Mammary epithelial cell (primary cell): ENCODE data around the gene CD84.

Experiments
- EZH2 ChIP-seq: IDR thresholded peaks from 2 replicates; pipeline ENCODE4 v1.6.1; 2012; ENCODE audit warnings: low read length, inconsistent platforms, borderline replicate concordance
- TF ChIP-seq, protein P1 (sequence below), 2 donors: IDR thresholded peaks in 1 of 2; conservative IDR thresholded peaks in 1 of 2; 2 replicates each; pipeline ENCODE4 v1.5.1; 2011 to 2012; ENCODE audit warnings: inconsistent platforms in 2 of 2, low read length in 2 of 2, mild to moderate bottlenecking in 2 of 2, control low read depth in 1 of 2, low read depth in 1 of 2; ENCODE audit not compliant: insufficient read depth in 1 of 2; ENCODE audit errors: extremely low read depth in 1 of 2

DNA sequence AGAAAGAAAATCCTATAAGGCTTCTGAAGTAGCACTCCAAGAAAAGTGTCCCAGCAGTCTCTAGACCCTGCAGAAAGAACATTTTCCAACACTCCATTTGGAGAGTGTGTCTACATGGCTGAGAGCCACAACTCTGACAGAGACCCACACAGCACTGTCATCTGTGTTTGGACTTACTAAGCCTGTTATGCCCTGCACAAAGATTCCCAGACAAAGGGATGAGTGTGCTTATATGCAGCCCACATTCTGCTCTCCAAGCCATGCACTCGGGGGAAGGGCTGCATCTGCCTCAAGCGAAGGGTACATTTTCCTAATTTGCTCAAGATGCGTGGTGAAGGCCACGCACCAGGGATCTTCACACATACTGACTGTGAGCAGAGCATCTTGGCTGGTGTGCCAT lies 31.9 kb downstream of the CD84 start:
- TF ChIP-seq, protein P1, sequence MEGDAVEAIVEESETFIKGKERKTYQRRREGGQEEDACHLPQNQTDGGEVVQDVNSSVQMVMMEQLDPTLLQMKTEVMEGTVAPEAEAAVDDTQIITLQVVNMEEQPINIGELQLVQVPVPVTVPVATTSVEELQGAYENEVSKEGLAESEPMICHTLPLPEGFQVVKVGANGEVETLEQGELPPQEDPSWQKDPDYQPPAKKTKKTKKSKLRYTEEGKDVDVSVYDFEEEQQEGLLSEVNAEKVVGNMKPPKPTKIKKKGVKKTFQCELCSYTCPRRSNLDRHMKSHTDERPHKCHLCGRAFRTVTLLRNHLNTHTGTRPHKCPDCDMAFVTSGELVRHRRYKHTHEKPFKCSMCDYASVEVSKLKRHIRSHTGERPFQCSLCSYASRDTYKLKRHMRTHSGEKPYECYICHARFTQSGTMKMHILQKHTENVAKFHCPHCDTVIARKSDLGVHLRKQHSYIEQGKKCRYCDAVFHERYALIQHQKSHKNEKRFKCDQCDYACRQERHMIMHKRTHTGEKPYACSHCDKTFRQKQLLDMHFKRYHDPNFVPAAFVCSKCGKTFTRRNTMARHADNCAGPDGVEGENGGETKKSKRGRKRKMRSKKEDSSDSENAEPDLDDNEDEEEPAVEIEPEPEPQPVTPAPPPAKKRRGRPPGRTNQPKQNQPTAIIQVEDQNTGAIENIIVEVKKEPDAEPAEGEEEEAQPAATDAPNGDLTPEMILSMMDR (conservative IDR thresholded peaks at IDR 0.05 in 1 of 2, IDR thresholded peaks at IDR 0.05 in 1 of 2; ENCODE audit: extremely low read depth in 1 of 2, insufficient read depth in 1 of 2, low read depth in 1 of 2, low read length in 2 of 2), result no peak
- no peak for TF ChIP-seq EZH2
